Activated CD4-positive, alpha-beta memory T cell treated with anti-CD3 and anti-CD28 coated beads, Interleukin-2, amount 10 ng/mL, durations not matched to agents 7 days and 5 days (primary cell): ENCODE data around the gene COPS7B. TPM values are rescaled to one million over a fixed set of nuclear protein-coding genes. Genes with fewer than 3 reads are reported as not detected.

Experiments
- CTCF ChIA-PET: fragments of 350-600 bp; sonication (Branson Sonifier 250); formaldehyde crosslinking; loops from one replicate; lab custom pipeline; 2021; ENCODE audit warnings: antibody characterized with exemption, inconsistent platforms; lab: Charles Lee
- POLR2A ChIA-PET: fragments of 350-600 bp; sonication (Branson Sonifier 250); formaldehyde crosslinking; loops from one replicate; lab custom pipeline; 2021; ENCODE audit warnings: antibody characterized with exemption; lab: Charles Lee
- DNase-seq: peaks from one replicate; pipeline ENCODE4 v3.0.0-alpha.2; 2020
- H3K27ac Mint-ChIP-seq: one replicate; pipeline ENCODE4 v1.8.0; 2021; ENCODE audit warnings: mild to moderate bottlenecking, mixed read lengths
- H3K27me3 Mint-ChIP-seq: one replicate; pipeline ENCODE4 v1.8.0; 2021; ENCODE audit warnings: mixed read lengths
- H3K36me3 Mint-ChIP-seq: one replicate; pipeline ENCODE4 v1.8.0; 2021; ENCODE audit warnings: low read depth, mixed read lengths
- H3K4me1 Mint-ChIP-seq: one replicate; pipeline ENCODE4 v1.8.0; 2021; ENCODE audit warnings: mixed read lengths
- H3K4me3 Mint-ChIP-seq: one replicate; pipeline ENCODE4 v1.8.0; 2021; ENCODE audit warnings: mild to moderate bottlenecking, mixed read lengths
- H3K9me3 Mint-ChIP-seq: one replicate; pipeline ENCODE4 v1.8.0; 2021; ENCODE audit warnings: mixed read lengths
- total RNA-seq, 2 experiments: library from RNA; stranded (reverse); gene quantifications; one replicate each; pipeline ENCODE4 v1.2.3, GENCODE V29; 2021

The COPS7B gene
- total RNA-seq, 2 experiments from 2014 or later, result 35.1 to 38.4 TPM

- CTCF ChIA-PET, result interaction anchor here (1.2 kb wide), 1 partner anchor 35 kb away, joined by 3 read pairs; no protein-coding TSS in a partner anchor
- no peak overlapping the region for H3K27ac Mint-ChIP-seq
- POLR2A ChIA-PET, result no interaction called here
- no peaks in the 10 kb centered on the region for H3K27me3 Mint-ChIP-seq
- H3K4me3 Mint-ChIP-seq, result no peak overlapping the region
- H3K4me1 Mint-ChIP-seq, result peaks cover 29% of the 10 kb centered on the region
- no peaks in the 10 kb centered on the region for H3K36me3 Mint-ChIP-seq
- DNase-seq, result no peak
- H3K9me3 Mint-ChIP-seq, result no peaks in the 10 kb centered on the region
Measured at GRCh38 chr2:231765496-231765929, 20.7 kb upstream of the COPS7B start.

GRCh38 chr2:231769170-231770136 lies 16.8 kb upstream of the COPS7B start:
- H3K4me3 Mint-ChIP-seq, result no peak overlapping the region
- no peak overlapping the region for H3K27ac Mint-ChIP-seq
- POLR2A ChIA-PET, result interaction anchor here (0.9 kb wide), 1 partner anchor 12 kb away, joined by 3 read pairs; the partner anchor contains the start of gene PDE6D
- no peak for DNase-seq
- peaks cover 29% of the 10 kb centered on the region for H3K4me1 Mint-ChIP-seq
- CTCF ChIA-PET, result interaction anchor here (0.6 kb wide), 2 partner anchors 15 to 205 kb away, joined by 4 to 5 read pairs; no protein-coding TSS in a partner anchor
- no peaks in the 10 kb centered on the region for H3K36me3 Mint-ChIP-seq
- H3K9me3 Mint-ChIP-seq, result no peaks in the 10 kb centered on the region
- no peaks in the 10 kb centered on the region for H3K27me3 Mint-ChIP-seq

GRCh38 chr2:231780123-231780908 lies 5.9 kb upstream of the COPS7B start:
- H3K27ac Mint-ChIP-seq, result no peak overlapping the region
- peaks cover 45% of the 10 kb centered on the region for H3K4me1 Mint-ChIP-seq
- ChIA-PET CTCF (interaction anchor here (0.8 to 1.5 kb wide), 3 partner anchors 66 to 169 kb away, joined by 3 to 8 read pairs (median 3); no protein-coding TSS in a partner anchor), POLR2A (interaction anchor here (0.7 to 1.5 kb wide), 4 partner anchors 10 to 167 kb away, joined by 3 to 4 read pairs (median 3); no protein-coding TSS in a partner anchor)
- peak overlapping the region; percentile 96 for H3K4me3 Mint-ChIP-seq
- H3K27me3 Mint-ChIP-seq, result no peaks in the 10 kb centered on the region
- H3K9me3 Mint-ChIP-seq, result no peaks in the 10 kb centered on the region
- H3K36me3 Mint-ChIP-seq, result peaks cover 6% of the 10 kb centered on the region
- peak; percentile 25 for DNase-seq

GRCh38 chr2:231780909-231781797 lies 5.1 kb upstream of the COPS7B start, which contains the start of gene PDE6D:
PDE6D (minus strand) TSS chr2:231781282; CDS start chr2:231781114, 168 bp downstream.
- peak; percentile 96 for DNase-seq
- H3K27ac Mint-ChIP-seq, result peak within 1 kb of the TSS; percentile 90
- H3K27me3 Mint-ChIP-seq, result no peaks in the 10 kb centered on the region
- H3K9me3 Mint-ChIP-seq, result no peaks in the 10 kb centered on the region
- H3K4me3 Mint-ChIP-seq, result peak within 1 kb of the TSS; percentile 96
- POLR2A ChIA-PET, result interaction anchor here (0.6 to 1.5 kb wide), 9 partner anchors 9 to 181 kb away, joined by 3 to 4 read pairs (median 3); partner anchors contain the start of genes DIS3L2 and PTMA
- CTCF ChIA-PET, result interaction anchor here (1.3 kb wide), 1 partner anchor 74 kb away, joined by 3 read pairs; no protein-coding TSS in a partner anchor
- peaks cover 53% of the 10 kb centered on the region for H3K4me1 Mint-ChIP-seq
- peaks cover 6% of the 10 kb centered on the region for H3K36me3 Mint-ChIP-seq

GRCh38 chr2:231781798-231782726 lies 4.2 kb upstream of the COPS7B start:
- peak overlapping the region; percentile 96 for H3K4me3 Mint-ChIP-seq
- no peaks in the 10 kb centered on the region for H3K27me3 Mint-ChIP-seq
- POLR2A ChIA-PET, result interaction anchor here (0.6 to 1.5 kb wide), 5 partner anchors 12 to 180 kb away, joined by 3 to 4 read pairs (median 3); partner anchors contain the start of gene DIS3L2
- no peaks in the 10 kb centered on the region for H3K9me3 Mint-ChIP-seq
- H3K36me3 Mint-ChIP-seq, result peaks cover 6% of the 10 kb centered on the region
- peaks cover 60% of the 10 kb centered on the region for H3K4me1 Mint-ChIP-seq
- H3K27ac Mint-ChIP-seq, result peak overlapping the region; percentile 90
- CTCF ChIA-PET, result interaction anchor here (0.6 to 1.3 kb wide), 2 partner anchors 75 to 267 kb away, joined by 3 read pairs; no protein-coding TSS in a partner anchor
- DNase-seq, result peak; percentile 40

- H3K36me3 Mint-ChIP-seq, result peaks cover 18% of the 10 kb centered on the region
- no peak for DNase-seq
- H3K27me3 Mint-ChIP-seq, result no peaks in the 10 kb centered on the region
- ChIA-PET CTCF (interaction anchor here (0.6 to 1.5 kb wide), 6 partner anchors 9 to 190 kb away, joined by 3 to 4 read pairs (median 3); no protein-coding TSS in a partner anchor), POLR2A (interaction anchor here (0.8 to 1.6 kb wide), 7 partner anchors 11 to 321 kb away, joined by 3 to 4 read pairs (median 3); partner anchors contain the start of gene NCL)
- peaks cover 64% of the 10 kb centered on the region for H3K4me1 Mint-ChIP-seq
- no peaks in the 10 kb centered on the region for H3K9me3 Mint-ChIP-seq
- no peak overlapping the region for H3K27ac Mint-ChIP-seq
- H3K4me3 Mint-ChIP-seq, result peak overlapping the region; percentile 91
Measured at GRCh38 chr2:231785413-231785812, 832 bp upstream of the COPS7B start.

- peaks cover 20% of the 10 kb centered on the region for H3K36me3 Mint-ChIP-seq
- ChIA-PET POLR2A (interaction anchor here (0.8 to 1.6 kb wide), 8 partner anchors 8 to 322 kb away, joined by 3 to 4 read pairs (median 3); partner anchors contain the start of gene NCL), CTCF (interaction anchor here (0.6 to 1.5 kb wide), 7 partner anchors 9 to 190 kb away, joined by 3 to 4 read pairs (median 3); no protein-coding TSS in a partner anchor)
- DNase-seq, result no peak
- peaks cover 64% of the 10 kb centered on the region for H3K4me1 Mint-ChIP-seq
- H3K27me3 Mint-ChIP-seq, result no peaks in the 10 kb centered on the region
- peak overlapping the region; percentile 91 for H3K4me3 Mint-ChIP-seq
- no peaks in the 10 kb centered on the region for H3K9me3 Mint-ChIP-seq
- H3K27ac Mint-ChIP-seq, result peak overlapping the region; percentile 68
Measured at GRCh38 chr2:231785822-231786176, 446 bp upstream of the COPS7B start.

GRCh38 chr2:231786917-231787292 lies 660 bp downstream of the COPS7B start:
- no peaks in the 10 kb centered on the region for H3K27me3 Mint-ChIP-seq
- H3K4me3 Mint-ChIP-seq, result peak overlapping the region; percentile 91
- DNase-seq, result no peak
- CTCF ChIA-PET, result interaction anchor here (0.8 kb wide), 1 partner anchor 41 kb away, joined by 3 read pairs; no protein-coding TSS in a partner anchor
- POLR2A ChIA-PET, result interaction anchor here (0.8 to 1.4 kb wide), 4 partner anchors 9 to 323 kb away, joined by 3 to 4 read pairs (median 4); partner anchors contain the start of gene NCL
- H3K4me1 Mint-ChIP-seq, result peaks cover 60% of the 10 kb centered on the region
- peaks cover 27% of the 10 kb centered on the region for H3K36me3 Mint-ChIP-seq
- H3K27ac Mint-ChIP-seq, result peak overlapping the region; percentile 70
- no peaks in the 10 kb centered on the region for H3K9me3 Mint-ChIP-seq

GRCh38 chr2:231791107-231791506 lies 4.9 kb downstream of the COPS7B start:
- H3K36me3 Mint-ChIP-seq, result peaks cover 42% of the 10 kb centered on the region
- no peaks in the 10 kb centered on the region for H3K27me3 Mint-ChIP-seq
- ChIA-PET CTCF (no interaction called here), POLR2A (no interaction called here)
- DNase-seq, result no peak
- H3K4me3 Mint-ChIP-seq, result no peak overlapping the region
- no peak overlapping the region for H3K27ac Mint-ChIP-seq
- H3K4me1 Mint-ChIP-seq, result peaks cover 22% of the 10 kb centered on the region
- no peaks in the 10 kb centered on the region for H3K9me3 Mint-ChIP-seq

- CTCF ChIA-PET, result interaction anchor here (0.5 to 1.0 kb wide), 2 partner anchors 30 to 151 kb away, joined by 3 to 4 read pairs; no protein-coding TSS in a partner anchor
- H3K9me3 Mint-ChIP-seq, result no peaks in the 10 kb centered on the region
- DNase-seq, result no peak
- H3K27me3 Mint-ChIP-seq, result no peaks in the 10 kb centered on the region
- H3K4me1 Mint-ChIP-seq, result no peaks in the 10 kb centered on the region
- H3K27ac Mint-ChIP-seq, result no peak overlapping the region
- H3K36me3 Mint-ChIP-seq, result peaks cover 56% of the 10 kb centered on the region
- POLR2A ChIA-PET, result no interaction called here
- H3K4me3 Mint-ChIP-seq, result no peak overlapping the region
Measured at GRCh38 chr2:231794383-231794782, 8.1 kb downstream of the COPS7B start.
